Measurements from ENCODE around the gene ANKRD6. TPM values are rescaled to one million over a fixed set of nuclear protein-coding genes. Genes with fewer than 3 reads are reported as not detected.

ANKRD6 gene
- total RNA-seq, 4 donors from 2014 or later: 2.7 to 9.4 (median 6.6) TPM

- in situ Hi-C loops (cut with MboI; ENCODE audit: low pct_ligation_motif_present in 1 of 4, low pct_unique_long_range_greater_than_20kb in 1 of 4, low sequenced_read_pairs in 3 of 4): no loop called here
- H3K27me3 ChIP-seq: no peaks in the 10 kb centered on the region
- TF ChIP-seq, protein P1, sequence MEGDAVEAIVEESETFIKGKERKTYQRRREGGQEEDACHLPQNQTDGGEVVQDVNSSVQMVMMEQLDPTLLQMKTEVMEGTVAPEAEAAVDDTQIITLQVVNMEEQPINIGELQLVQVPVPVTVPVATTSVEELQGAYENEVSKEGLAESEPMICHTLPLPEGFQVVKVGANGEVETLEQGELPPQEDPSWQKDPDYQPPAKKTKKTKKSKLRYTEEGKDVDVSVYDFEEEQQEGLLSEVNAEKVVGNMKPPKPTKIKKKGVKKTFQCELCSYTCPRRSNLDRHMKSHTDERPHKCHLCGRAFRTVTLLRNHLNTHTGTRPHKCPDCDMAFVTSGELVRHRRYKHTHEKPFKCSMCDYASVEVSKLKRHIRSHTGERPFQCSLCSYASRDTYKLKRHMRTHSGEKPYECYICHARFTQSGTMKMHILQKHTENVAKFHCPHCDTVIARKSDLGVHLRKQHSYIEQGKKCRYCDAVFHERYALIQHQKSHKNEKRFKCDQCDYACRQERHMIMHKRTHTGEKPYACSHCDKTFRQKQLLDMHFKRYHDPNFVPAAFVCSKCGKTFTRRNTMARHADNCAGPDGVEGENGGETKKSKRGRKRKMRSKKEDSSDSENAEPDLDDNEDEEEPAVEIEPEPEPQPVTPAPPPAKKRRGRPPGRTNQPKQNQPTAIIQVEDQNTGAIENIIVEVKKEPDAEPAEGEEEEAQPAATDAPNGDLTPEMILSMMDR (IDR thresholded peaks at IDR 0.05): no peak
- TF ChIP-seq EP300 (IDR thresholded peaks at IDR 0.05; ENCODE audit: low read depth) (no peak), POLR2A (IDR thresholded peaks at IDR 0.05) (no peak), POLR2AphosphoS5 (IDR thresholded peaks at IDR 0.05) (no peak)
- no peaks in the 10 kb centered on the region for H3K4me1 ChIP-seq
- H3K36me3 ChIP-seq: no peaks in the 10 kb centered on the region
- no peak overlapping the region for H3K4me3 ChIP-seq
- WGBS, 2 donors (ENCODE audit: low coverage in 1 of 2): 81 to 91% methylated on average over 3 of the region's 3 CpGs
- no peak overlapping the region for H3K27ac ChIP-seq
- intact Hi-C loops (cut with DNase I; ENCODE audit: low total_unique reads): no loop called here
- no peak for DNase-seq
- H3K9me3 ChIP-seq: no peaks in the 10 kb centered on the region
These were observed 74.0 kb downstream of the ANKRD6 start for GRCh38 chr6:89506716-89507617.

GRCh38 chr6:89508755-89509563 is 76.0 kb downstream of the ANKRD6 start:
- intact Hi-C loops (cut with DNase I; ENCODE audit: low total_unique reads) (no loop called here), in situ Hi-C loops (cut with MboI; ENCODE audit: low pct_ligation_motif_present in 1 of 4, low pct_unique_long_range_greater_than_20kb in 1 of 4, low sequenced_read_pairs in 3 of 4) (no loop called here)
- Histone ChIP-seq H3K27me3 (no peaks in the 10 kb centered on the region), H3K4me3 (no peak overlapping the region), H3K9me3 (no peaks in the 10 kb centered on the region), H3K27ac (no peak overlapping the region), H3K36me3 (no peaks in the 10 kb centered on the region), H3K4me1 (no peaks in the 10 kb centered on the region)
- DNase-seq: no peak
- WGBS, 2 donors (ENCODE audit: low coverage in 1 of 2): 44 to 81% methylated on average over 2 to 7 of the region's 8 CpGs
- TF ChIP-seq, protein P1 (IDR thresholded peaks at IDR 0.05): no peak
- no peak for TF ChIP-seq POLR2AphosphoS5 (IDR thresholded peaks at IDR 0.05)
- no peak for TF ChIP-seq POLR2A (IDR thresholded peaks at IDR 0.05)
- no peak for TF ChIP-seq EP300 (IDR thresholded peaks at IDR 0.05; ENCODE audit: low read depth)

DNA sequence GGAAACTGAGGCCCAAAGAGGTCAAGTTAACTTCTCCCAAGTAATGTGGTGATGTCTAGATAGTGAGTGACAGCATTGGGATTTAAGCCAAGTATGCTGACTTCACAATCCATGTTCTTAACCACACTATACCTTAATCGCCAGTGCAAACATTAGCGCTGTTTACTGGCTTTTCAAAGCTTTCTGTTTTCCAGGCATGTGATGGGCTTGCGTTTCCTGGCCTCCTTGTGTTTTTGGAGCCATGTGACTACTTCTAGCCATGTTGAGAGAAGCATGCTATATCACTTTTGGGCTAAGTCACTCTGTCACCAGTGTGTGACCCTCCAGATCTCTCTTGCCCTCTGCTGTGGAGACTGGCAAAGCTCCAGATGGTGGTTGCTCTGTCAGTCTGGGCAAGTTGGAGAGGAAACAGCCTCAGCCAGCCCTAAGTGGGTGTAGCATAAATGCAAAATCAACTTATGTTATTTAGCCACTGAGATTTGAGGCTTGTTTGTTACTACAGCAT is 76.9 kb downstream of the ANKRD6 start:
- no peak overlapping the region for H3K27ac ChIP-seq
- 34% methylated on average over 3 of the region's 3 CpGs; no CpG with 5 or more reads in 1 of the 2 donors for WGBS, 2 donors (ENCODE audit: low coverage in 1 of 2)
- no peaks in the 10 kb centered on the region for H3K27me3 ChIP-seq
- no peak for TF ChIP-seq POLR2AphosphoS5 (IDR thresholded peaks at IDR 0.05)
- TF ChIP-seq, protein P1 (IDR thresholded peaks at IDR 0.05): no peak
- TF ChIP-seq POLR2A (IDR thresholded peaks at IDR 0.05): no peak
- no peak for TF ChIP-seq EP300 (IDR thresholded peaks at IDR 0.05; ENCODE audit: low read depth)
- in situ Hi-C loops (cut with MboI; ENCODE audit: low pct_ligation_motif_present in 1 of 4, low pct_unique_long_range_greater_than_20kb in 1 of 4, low sequenced_read_pairs in 3 of 4) (no loop called here), intact Hi-C loops (cut with DNase I; ENCODE audit: low total_unique reads) (no loop called here)
- H3K36me3 ChIP-seq: no peaks in the 10 kb centered on the region
- H3K9me3 ChIP-seq: no peaks in the 10 kb centered on the region
- H3K4me1 ChIP-seq: no peaks in the 10 kb centered on the region
- no peak overlapping the region for H3K4me3 ChIP-seq
- DNase-seq: no peak

- Histone ChIP-seq H3K4me3 (no peak overlapping the region), H3K9me3 (no peaks in the 10 kb centered on the region), H3K27ac (no peak overlapping the region), H3K36me3 (no peaks in the 10 kb centered on the region), H3K4me1 (no peaks in the 10 kb centered on the region), H3K27me3 (no peaks in the 10 kb centered on the region)
- intact Hi-C loops (cut with DNase I; ENCODE audit: low total_unique reads): no loop called here
- WGBS, 2 donors (ENCODE audit: low coverage in 1 of 2): 88 to 92% methylated on average over 1 of the region's 1 CpG
- in situ Hi-C loops (cut with MboI; ENCODE audit: low pct_ligation_motif_present in 1 of 4, low pct_unique_long_range_greater_than_20kb in 1 of 4, low sequenced_read_pairs in 3 of 4): no loop called here
- TF ChIP-seq POLR2AphosphoS5 (IDR thresholded peaks at IDR 0.05) (no peak), POLR2A (IDR thresholded peaks at IDR 0.05) (no peak), EP300 (IDR thresholded peaks at IDR 0.05; ENCODE audit: low read depth) (no peak)
- TF ChIP-seq, protein P1 (IDR thresholded peaks at IDR 0.05): no peak
- DNase-seq: no peak
These were observed 77.4 kb downstream of the ANKRD6 start for GRCh38 chr6:89510393-89510792.
